ENCODE measurements around the gene CFAP99. TPM values are rescaled to one million over a fixed set of nuclear protein-coding genes. Genes with fewer than 3 reads are reported as not detected.

CFAP99 gene
- total and polyA plus RNA-seq, 8 donors: 0.05 to 1.4 (median 0.62) TPM; not detected in 3

GRCh38 chr4:2436761-2437474, 18.2 kb downstream of the CFAP99 start:
- DNase-seq: no peak
- intact Hi-C loops (cut with DNase I; ENCODE audit: low total_unique reads): no loop called here
- no peaks in the 10 kb centered on the region for H3K9me3 ChIP-seq
- H3K27me3 ChIP-seq: peaks cover 0 to 10% (median 0%) of the 10 kb centered on the region in 3 donors
- WGBS, 5 donors: 85 to 92% (median 88%) methylated on average over 19 to 30 of the region's 30 CpGs
- H3K4me3 ChIP-seq: no peak overlapping the region
- H3K27ac ChIP-seq: no peak overlapping the region
- no peaks in the 10 kb centered on the region for H3K36me3 ChIP-seq
- no peak for TF ChIP-seq POLR2A (IDR thresholded peaks at IDR 0.05)
- TF ChIP-seq CTCF (IDR thresholded peaks at IDR 0.05): no peak
- TF ChIP-seq POLR2AphosphoS5 (IDR thresholded peaks at IDR 0.05): no peak
- TF ChIP-seq EP300 (IDR thresholded peaks at IDR 0.05): no peak
- peaks cover 0 to 7% (median 1%) of the 10 kb centered on the region in 4 donors for H3K4me1 ChIP-seq

- DNase-seq: no peak
- H3K4me3 ChIP-seq: no peak overlapping the region
- no peaks in the 10 kb centered on the region for H3K9me3 ChIP-seq
- no peak overlapping the region for H3K27ac ChIP-seq
- no peaks in the 10 kb centered on the region for H3K36me3 ChIP-seq
- intact Hi-C loops (cut with DNase I; ENCODE audit: low total_unique reads): no loop called here
- H3K27me3 ChIP-seq: peaks cover 0 to 15% (median 0%) of the 10 kb centered on the region in 3 donors
- TF ChIP-seq EP300 (IDR thresholded peaks at IDR 0.05) (no peak), CTCF (IDR thresholded peaks at IDR 0.05) (no peak), POLR2AphosphoS5 (IDR thresholded peaks at IDR 0.05) (no peak), POLR2A (IDR thresholded peaks at IDR 0.05) (no peak)
- 49 to 76% (median 64%) methylated on average over 25 of the region's 25 CpGs for WGBS, 5 donors
- H3K4me1 ChIP-seq: peaks cover 0 to 8% (median 1%) of the 10 kb centered on the region in 4 donors
Observed at GRCh38 chr4:2437475-2438215, 18.9 kb downstream of the CFAP99 start.

GRCh38 chr4:2438822-2439718, 20.3 kb downstream of the CFAP99 start:
- intact Hi-C loops (cut with DNase I; ENCODE audit: low total_unique reads): no loop called here
- Histone ChIP-seq H3K27ac (no peak overlapping the region), H3K36me3 (no peaks in the 10 kb centered on the region), H3K4me1 (peaks cover 0 to 8% (median 1%) of the 10 kb centered on the region in 4 donors), H3K27me3 (peaks cover 0 to 5% (median 0%) of the 10 kb centered on the region in 3 donors), H3K9me3 (no peaks in the 10 kb centered on the region), H3K4me3 (no peak overlapping the region)
- TF ChIP-seq POLR2A (IDR thresholded peaks at IDR 0.05): no peak
- TF ChIP-seq CTCF (IDR thresholded peaks at IDR 0.05): no peak
- no peak for TF ChIP-seq EP300 (IDR thresholded peaks at IDR 0.05)
- TF ChIP-seq POLR2AphosphoS5 (IDR thresholded peaks at IDR 0.05): no peak
- WGBS, 5 donors: 81 to 90% (median 87%) methylated on average over 12 to 16 of the region's 16 CpGs
- no peak for DNase-seq

Data from stomach (tissue), 9 donors.